ENCODE data around the gene MSANTD1.
A peak's percentile ranks its signal among the peaks of the same experiment; 100 is the strongest.

The MSANTD1 gene

DNA sequence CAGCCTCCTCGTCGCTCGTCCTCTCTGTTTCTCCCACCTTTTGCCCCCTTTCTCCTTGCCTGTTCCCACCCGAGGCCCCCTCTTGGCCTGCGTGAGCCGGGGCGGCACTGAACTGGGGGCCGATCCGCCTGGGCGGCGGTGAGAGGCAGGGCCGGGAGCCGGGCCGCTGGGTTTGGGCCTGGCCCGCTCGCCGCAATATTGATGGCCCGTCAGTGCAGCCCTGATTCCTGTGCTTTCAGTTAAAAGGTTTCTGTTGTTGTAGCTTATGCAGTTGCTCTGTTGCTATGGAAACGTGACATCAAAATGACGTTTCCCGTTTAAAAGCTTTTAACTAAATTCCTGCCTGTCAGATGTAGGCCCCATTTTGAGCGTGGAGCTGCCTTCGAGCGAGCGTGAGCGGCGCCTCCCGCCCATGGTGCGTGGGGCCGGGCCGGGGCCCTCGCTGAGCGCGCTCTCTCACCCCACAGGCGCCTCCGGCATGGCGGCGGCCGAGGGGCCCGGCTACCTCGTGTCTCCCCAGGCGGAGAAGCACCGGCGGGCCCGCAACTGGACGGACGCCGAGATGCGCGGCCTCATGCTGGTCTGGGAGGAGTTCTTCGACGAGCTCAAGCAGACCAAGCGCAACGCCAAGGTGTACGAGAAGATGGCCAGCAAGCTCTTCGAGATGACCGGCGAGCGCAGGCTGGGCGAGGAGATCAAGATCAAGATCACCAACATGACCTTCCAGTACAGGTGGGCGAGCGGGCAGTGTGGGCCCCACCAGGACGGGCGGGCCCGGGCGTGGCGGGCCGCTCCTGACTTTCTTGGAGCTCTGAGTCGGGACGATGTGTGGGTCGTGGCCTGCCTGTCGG is at the start of gene MSANTD1:
TSS of gene MSANTD1 (plus strand) at position 349 of the 851 bp plus-strand sequence. CDS start at position 413, 64 bp downstream.
- DNase-seq (ENCODE audit: low read depth in 2 of 3, low spot score in 2 of 3): no peak

DNA sequence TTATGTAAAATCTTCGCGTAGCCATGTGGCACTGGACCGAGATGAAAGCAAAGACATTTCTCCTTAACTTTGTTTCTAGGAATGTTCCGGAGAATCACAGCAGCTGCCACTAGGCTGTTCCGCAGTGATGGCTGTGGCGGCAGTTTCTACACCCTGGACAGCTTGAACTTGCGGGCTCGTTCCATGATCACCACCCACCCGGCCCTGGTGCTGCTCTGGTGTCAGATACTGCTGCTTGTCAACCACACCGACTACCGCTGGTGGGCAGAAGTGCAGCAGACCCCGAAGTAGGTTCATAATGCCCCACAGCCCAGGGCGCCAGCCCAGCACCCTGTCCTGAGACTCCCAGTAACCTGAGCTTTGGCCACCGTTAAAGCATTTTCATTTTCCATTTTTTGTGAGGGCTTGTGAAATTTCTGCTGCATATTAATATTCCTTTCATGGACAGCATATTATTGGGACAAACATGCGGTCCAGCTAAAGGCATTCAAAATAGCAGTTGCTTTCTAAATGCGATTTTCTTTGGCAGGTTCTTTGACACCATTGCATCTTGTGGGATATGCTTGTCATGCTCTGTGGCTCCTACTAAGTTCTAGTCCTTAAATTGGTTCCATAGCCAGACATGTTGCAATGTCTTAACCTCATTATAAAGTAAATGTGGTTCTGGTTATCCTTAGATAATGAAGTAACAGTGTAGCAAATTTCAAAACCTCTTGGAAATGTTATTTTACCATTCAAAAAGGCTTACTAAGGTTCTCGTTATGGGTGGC is 49.1 kb upstream of the MSANTD1 start:
- DNase-seq (ENCODE audit: low read depth in 2 of 3, low spot score in 2 of 3): no peak

DNA sequence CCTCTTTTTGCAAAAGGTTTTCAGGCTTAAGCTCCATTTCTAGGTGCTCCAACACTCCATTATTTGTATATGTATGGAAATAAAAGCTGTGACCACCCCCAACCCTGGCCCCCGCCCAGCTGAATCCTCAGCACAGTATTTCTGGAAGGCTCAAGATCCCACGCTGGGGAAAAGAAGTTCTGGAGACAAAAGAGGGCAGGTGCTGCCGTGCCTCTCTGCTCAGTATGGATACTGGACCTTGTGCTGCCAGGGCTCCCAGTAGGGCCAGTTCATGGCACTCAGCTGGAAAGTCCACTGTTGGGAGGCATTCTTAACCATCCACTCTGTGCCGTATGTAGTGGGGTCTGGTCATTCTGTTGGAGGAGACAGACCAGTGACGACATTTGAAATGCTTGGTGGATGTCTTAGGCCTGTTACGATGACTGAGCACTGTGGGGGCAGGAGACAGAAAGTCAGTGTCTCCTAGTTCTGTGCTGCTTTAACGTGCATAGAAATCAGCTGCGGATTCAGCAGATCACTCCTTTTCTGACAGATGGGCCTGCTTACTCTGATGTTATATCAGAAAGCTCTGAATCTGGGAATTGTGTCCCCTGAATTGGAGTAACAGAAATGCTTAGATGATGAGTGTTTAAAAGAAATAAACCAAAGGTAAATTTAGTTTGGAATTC is 48.4 kb upstream of the MSANTD1 start:
- DNase-seq (ENCODE audit: low read depth in 2 of 3, low spot score in 2 of 3): no peak

DNA sequence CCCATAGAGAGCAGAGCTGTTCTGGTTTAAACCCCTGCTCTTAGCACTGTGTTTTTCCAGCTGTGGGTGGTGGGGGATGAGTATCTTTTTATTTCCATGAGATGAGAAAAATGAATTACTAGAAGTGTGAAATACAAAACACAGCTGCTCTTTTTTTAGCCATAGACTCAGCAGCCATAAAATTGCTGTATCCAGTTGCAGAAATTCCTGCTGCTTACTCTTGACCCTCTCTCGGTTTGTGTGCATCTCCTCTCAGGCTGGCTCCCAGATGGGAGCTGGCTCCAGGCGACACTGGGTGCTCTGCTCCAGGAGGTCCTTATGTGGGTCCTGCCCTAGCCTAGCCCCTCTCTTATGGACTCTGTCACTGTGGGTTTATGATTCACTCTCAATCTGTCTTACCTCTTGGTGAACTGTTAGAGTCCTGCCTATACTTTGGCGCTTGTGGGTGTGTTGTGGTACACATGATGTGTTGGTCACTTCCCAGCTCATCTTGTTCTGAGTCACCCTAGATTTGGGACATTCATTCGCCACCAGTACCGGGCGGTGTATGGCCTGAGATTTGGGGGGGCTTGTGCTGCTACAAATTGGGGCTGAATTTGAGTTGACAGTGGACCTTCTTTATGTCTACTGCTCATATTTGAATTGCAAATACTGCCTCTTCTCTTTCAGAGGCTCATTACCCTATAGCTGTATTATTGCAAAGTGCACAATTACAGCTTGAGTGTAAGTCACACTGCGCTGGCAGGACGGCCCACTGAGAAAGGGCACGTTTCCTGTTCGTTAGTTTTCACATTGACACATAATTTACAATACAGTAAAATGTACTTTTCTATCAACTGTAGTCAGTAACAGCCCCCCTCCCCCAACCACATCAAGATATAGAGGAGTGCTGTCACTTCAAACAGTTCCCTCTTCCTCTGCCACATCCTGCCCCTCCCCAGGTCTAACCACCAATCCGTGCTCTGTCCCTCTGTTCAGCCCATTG is 46.9 kb upstream of the MSANTD1 start:
- peak in 2 of 3 experiments; percentile 17 to 34 for DNase-seq (ENCODE audit: low read depth in 2 of 3, low spot score in 2 of 3)

DNA sequence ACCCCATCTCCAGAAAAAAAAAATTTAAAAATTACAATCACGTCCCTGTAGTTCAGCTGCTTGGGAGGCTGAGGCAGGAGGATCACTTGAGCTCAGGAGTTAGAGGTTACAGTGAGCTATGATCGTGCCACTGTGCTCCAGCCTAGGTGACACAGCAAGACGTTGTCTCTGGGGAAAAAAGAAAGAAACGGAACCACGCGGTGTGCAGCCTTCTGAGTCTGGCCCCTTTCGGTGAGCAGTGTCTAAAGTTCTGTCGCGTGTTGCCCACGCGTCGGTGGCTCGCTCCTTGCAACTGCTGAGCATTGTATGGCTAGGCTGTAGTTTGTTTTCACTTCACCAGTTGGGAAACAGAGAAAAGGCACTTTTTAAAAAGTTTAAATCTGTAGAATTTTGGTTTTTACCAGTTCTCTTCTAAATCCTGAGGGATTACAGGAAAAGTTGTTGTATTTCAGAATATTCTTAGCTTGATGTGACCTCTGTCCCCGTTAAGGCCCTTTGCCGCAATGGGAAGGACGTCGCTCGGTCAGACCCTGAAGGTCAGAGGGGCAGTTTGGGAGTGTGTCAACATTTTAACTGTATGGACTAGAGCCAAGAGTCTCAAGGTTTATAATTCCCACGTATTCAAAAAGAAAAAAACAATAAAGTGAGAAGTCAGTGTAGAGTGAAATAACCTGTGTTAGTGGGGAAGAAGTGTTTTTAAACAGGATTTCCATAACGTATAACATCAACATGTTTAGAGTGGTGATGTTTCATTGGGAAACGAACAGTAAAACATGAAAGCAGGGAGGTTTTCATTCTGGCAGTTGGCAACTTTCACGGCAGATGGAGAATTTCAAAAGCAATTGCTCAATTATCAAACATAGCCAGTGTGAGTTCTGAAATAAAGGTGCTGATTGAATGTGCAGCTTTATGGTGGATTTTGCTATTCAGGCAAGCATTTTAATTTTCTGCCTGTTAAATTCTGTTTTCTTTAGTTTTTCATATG is 45.8 kb upstream of the MSANTD1 start:
- DNase-seq (ENCODE audit: low read depth in 2 of 3, low spot score in 2 of 3): no peak

DNA sequence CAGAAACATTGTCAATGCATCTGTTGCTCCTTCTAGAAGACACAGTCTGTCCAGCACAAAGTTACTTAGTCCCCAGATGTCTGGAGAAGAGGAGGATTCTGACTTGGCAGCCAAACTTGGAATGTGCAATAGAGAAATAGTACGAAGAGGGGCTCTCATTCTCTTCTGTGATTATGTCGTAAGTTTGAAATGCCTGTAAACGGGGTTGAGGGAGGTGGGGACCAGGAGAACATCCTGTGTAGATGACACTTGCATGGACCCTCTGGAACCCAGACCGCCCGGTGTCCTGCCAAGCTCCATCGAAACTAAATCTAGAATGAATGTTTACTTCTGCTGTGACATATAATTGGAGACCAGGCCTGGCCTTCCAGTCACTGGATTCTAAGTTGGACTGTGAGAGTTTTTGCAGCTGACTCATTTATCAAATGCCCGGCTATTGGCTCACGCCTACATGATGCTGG is 45.0 kb upstream of the MSANTD1 start:
- DNase-seq (ENCODE audit: low read depth in 2 of 3, low spot score in 2 of 3): no peak

DNA sequence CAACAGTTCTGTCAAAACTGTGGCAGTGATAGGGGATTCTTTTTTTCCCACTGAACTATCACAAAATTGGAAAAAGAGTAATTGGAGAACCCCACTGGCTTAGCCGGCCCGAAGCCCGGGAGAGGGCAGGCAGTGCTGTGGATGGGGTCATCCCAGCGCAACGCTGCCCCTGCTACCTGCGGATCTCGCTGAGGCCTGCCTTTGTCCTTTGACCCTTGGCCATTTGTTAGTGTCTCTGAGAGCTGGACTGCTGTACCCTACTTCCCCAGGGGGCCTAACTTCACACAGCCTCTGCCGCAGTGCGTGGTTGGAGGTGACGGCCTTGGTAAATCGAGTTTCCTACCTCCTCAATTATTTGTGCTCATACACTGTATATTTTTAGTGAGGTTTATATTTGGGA is 43.0 kb upstream of the MSANTD1 start:
- DNase-seq (ENCODE audit: low read depth in 2 of 3, low spot score in 2 of 3): no peak

DNA sequence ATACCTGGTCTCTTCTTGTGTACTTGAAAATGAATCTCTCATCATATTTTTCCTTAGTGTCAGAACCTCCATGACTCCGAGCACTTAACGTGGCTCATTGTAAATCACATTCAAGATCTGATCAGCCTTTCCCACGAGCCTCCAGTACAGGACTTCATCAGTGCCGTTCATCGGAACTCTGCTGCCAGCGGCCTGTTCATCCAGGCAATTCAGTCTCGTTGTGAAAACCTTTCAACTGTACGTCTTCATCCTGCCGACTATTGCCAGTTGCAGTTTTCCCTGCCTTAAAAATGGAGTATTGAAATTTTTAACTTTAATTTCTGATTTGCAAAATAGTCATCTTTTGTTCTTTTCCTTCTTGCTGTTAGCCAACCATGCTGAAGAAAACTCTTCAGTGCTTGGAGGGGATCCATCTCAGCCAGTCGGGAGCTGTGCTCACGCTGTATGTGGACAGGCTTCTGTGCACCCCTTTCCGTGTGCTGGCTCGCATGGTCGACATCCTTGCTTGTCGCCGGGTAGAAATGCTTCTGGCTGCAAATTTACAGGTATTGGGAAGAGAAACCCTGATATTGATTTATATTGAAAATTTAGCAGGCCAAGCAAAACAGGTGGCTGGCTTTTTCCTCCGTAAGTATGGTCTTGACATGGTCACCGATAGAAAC is 42.4 kb upstream of the MSANTD1 start:
- DNase-seq (ENCODE audit: low read depth in 2 of 3, low spot score in 2 of 3): no peak

DNA sequence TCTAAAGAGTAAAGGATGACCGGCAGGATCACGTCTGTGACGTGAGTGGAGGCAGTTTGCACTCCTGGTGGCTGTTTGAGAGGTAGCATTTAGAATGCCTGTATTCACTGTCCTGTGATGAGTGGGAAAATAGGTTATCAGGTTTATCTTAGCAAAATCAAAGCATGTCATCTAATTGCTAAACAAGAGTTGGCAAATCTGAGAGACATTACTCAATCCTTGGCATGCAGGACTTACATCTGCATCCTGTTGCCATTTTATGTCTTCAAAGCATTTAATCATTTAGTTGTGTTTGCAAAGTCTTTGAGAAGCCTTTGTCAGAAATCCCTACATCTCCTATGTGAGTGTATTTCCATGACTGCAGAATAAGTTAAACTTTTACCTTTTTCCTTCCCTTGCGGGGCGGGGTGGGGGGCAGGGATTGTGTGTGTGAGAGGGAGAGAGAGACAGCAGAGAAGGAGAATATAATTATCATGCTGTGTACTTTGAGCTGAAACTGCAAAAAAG is 41.4 kb upstream of the MSANTD1 start:
- no peak for DNase-seq (ENCODE audit: low read depth in 2 of 3, low spot score in 2 of 3)

DNA sequence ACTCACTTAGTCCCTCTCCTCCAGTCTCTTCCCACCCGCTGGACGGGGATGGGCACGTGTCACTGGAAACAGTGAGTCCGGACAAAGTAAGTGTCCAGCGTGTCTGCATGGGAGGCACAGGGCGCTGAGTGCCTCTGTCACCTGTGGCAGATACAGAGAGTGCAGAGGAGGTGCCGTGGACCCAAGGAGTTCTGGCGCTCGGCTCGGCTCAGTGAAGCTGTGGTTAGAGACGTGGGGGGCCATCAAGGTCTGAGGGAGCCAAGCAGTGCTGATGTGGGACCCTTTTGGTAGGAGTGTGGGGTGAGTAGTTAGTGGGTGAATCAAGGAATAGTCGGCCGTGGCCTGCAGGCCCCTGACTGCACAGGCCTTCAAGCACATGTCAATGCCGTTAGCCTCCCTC is 40.1 kb upstream of the MSANTD1 start:
- no peak for DNase-seq (ENCODE audit: low read depth in 2 of 3, low spot score in 2 of 3)

DNA sequence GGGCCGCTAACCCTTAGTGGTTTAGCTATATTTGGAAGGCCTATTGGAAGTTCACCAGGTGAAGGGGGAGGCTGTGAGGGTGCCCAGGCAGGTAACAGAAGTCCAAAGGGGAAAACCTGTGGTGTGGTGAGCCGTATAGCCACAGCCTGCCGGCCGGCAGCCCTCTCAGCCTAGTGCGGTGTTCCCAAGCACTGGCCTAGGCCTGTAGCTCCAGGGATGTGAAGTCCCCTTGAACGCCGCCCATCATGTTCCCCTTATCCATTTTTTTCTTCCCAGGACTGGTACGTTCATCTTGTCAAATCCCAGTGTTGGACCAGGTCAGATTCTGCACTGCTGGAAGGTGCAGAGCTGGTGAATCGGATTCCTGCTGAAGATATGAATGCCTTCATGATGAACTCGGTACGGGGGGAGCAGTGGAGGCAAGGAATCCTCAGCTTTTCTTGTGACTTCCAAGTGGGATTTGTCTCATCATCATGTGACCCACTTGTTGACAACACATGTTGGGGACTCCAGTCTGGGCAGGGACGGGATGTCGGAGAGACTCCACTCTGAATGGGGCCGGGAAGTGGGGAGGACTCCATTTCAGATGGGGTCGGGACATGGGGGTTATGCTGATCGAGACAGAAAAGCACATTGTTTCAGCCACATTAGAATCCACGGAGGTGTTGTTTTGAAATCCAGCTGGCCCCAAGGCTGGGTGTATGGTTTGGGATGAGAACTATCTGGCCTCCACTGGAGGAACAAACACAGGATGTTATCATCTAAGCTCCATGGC is 39.2 kb upstream of the MSANTD1 start:
- DNase-seq (ENCODE audit: low read depth in 2 of 3, low spot score in 2 of 3): no peak

DNA sequence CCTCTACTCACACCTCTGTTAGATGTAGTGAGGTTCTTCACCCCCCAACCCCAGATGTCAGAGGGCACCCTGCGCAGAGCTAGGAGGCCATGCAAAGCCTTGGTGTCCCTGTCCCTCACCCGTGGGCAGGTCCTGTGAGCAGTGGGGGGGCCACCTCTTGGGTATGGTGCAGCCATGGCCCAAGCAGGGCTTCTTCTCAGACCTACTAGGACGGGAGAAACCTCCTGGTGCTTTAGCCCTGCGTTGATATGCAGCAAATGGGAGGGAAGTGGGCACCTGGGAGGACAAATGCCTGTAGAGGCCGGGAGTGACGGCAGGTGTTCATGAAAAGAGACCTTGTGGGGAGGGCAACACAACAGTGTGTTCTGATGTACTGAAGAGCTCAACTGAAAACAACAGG is 38.5 kb upstream of the MSANTD1 start:
- no peak for DNase-seq (ENCODE audit: low read depth in 2 of 3, low spot score in 2 of 3)

DNA sequence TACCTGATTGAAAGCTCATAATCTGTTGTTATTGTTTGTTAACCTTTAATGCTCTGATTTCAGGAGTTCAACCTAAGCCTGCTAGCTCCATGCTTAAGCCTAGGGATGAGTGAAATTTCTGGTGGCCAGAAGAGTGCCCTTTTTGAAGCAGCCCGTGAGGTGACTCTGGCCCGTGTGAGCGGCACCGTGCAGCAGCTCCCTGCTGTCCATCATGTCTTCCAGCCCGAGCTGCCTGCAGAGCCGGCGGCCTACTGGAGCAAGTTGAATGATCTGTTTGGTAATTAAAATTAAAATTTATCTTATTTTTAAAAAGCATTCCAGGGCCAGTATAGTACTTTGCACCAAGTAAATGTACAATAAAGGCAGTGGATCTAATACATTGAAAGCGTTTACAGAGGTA is 37.1 kb upstream of the MSANTD1 start:
- DNase-seq (ENCODE audit: low read depth in 2 of 3, low spot score in 2 of 3): no peak

DNA sequence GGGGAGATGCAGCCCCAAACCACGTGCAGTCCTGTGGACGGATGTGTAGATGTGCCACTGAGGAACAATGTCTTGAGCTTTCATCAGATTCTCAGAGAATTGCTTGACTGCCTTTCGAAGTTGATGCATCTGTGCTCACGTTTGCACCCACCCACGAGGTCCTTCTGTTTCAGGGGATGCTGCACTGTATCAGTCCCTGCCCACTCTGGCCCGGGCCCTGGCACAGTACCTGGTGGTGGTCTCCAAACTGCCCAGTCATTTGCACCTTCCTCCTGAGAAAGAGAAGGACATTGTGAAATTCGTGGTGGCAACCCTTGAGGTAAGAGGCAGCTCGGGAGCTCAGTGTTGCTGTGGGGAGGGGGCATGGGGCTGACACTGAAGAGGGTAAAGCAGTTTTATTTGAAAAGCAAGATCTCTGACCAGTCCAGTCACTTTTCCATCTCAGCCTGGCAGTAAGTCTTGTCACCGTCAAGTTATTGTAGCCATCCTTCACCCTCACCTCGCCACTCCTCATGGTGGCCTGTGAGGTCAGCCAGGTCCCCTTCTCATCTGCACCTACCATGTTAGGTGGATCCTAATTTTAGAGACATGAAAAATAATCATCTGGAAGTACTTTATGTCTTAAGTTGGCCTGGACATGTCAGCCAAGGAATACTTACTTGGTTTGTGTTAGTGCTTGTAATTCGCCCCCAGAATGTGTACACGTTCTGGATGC is 36.4 kb upstream of the MSANTD1 start:
- DNase-seq (ENCODE audit: low read depth in 2 of 3, low spot score in 2 of 3): no peak

DNA sequence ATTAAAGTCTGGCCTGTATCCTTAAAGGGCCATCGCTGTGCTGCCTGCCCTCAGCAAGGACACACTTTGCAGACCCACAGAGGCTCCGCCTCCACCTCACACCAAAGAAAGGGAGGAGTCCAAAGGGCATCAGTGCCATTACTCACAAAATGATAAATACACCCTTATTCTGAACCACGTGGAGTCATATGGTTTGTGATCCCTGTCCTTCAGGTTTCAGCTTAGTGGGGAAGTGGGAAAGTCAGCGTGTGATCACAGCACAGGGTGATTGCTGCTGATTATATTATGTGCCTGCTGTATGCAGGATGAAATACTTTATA is 35.9 kb upstream of the MSANTD1 start:
- DNase-seq (ENCODE audit: low read depth in 2 of 3, low spot score in 2 of 3): no peak

DNA sequence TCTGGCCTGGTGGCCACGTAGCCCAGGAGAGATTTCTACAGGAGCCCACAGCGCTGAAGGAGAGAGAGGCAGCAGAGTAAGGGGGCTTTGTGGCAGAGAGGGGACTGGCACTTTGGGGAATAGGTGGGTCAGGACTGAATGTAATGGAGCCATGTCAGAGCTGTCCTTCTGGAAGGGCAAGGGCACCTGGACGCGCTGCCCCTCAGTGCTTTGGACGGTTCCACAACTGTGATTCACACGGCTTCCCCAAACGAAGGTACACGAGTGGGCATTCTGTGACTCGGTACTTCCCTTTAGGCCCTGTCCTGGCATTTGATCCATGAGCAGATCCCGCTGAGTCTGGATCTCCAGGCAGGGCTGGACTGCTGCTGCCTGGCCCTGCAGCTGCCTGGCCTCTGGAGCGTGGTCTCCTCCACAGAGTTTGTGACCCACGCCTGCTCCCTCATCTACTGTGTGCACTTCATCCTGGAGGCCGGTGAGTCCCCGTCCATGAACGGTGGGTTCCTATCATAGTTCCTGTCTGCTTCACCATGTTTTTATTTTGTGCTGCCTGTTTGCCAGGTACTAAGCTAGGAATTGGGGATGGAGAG is 35.2 kb upstream of the MSANTD1 start:
- no peak for DNase-seq (ENCODE audit: low read depth in 2 of 3, low spot score in 2 of 3)

DNA sequence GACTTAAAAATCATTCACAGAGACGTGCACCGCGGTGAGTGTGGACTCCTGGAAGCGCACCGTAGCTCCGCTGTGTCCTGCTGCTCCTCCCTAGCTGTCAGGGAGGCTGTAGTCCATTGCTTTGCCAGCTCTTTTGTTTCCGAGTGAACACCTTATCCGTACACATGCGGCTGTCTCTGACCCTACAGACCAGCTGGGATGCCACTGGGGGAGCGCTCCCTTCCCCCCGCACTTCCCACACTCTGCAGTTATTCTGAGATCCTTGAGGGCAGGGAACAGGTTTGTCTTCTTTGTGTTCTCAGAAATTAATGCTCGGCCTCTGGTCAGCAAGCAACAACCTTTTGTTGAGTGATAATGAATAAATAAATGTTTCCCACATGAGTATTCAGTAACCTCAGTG is 33.7 kb upstream of the MSANTD1 start:
- no peak for DNase-seq (ENCODE audit: low read depth in 2 of 3, low spot score in 2 of 3)

All from activated CD8-positive, alpha-beta memory T cell treated with anti-CD3 and anti-CD28 coated beads for 48 hours (primary cell).